SU-DHL-6 (cell line): ENCODE results near the gene DIP2C.

Experiments
- H2AFZ ChIP-seq: fragments of 200-600 bp; sonication (generic); 2 replicates; pipeline ENCODE4 v1.6.1; 2014; ENCODE audit warnings: low read depth, mild to moderate bottlenecking, moderate library complexity, mixed read lengths, antibody characterized with exemption, low read length; ENCODE audit not compliant: severe bottlenecking
- H3F3A ChIP-seq: fragments of 200-600 bp; shearing (Covaris generic); 2 replicates; pipeline ENCODE4 v1.6.0; 2016; ENCODE audit warnings: antibody characterized with exemption, mild to moderate bottlenecking; ENCODE audit not compliant: insufficient read depth
- H3K27ac ChIP-seq: fragments of 200-600 bp; sonication (generic); 2 replicates; pipeline ENCODE4 v1.5.1; 2016; ENCODE audit warnings: low read depth, mild to moderate bottlenecking, low read length, moderate library complexity, mixed read lengths
- H3K27me3 ChIP-seq: fragments of 200-600 bp; sonication (generic), shearing (Covaris generic); 2 replicates; pipeline ENCODE4 v1.6.0; 2014; ENCODE audit warnings: mild to moderate bottlenecking, low read length
- H3K36me3 ChIP-seq: fragments of 200-600 bp; sonication (generic); 2 replicates; pipeline ENCODE4 v1.6.1; 2014; ENCODE audit warnings: mild to moderate bottlenecking, low read length, mixed read lengths
- H3K4me2 ChIP-seq: fragments of 300-600, 200-600 bp; shearing (Covaris generic), sonication (generic); 2 replicates; pipeline ENCODE4 v1.6.0; 2014; ENCODE audit warnings: low read length, low read depth, mild to moderate bottlenecking; ENCODE audit not compliant: poor library complexity, severe bottlenecking
- H3K4me3 ChIP-seq: fragments of 200-600 bp; sonication (generic); 2 replicates; pipeline ENCODE4 v1.5.1; 2014; ENCODE audit warnings: antibody characterized with exemption, low read length, mild to moderate bottlenecking, mixed read lengths; ENCODE audit not compliant: insufficient read depth, poor library complexity, severe bottlenecking
- H3K79me2 ChIP-seq: fragments of 200-600 bp; sonication (generic); 2 replicates; pipeline ENCODE4 v1.6.1; 2014; ENCODE audit warnings: mild to moderate bottlenecking, low read length, moderate library complexity; ENCODE audit not compliant: insufficient read depth
- H3K9ac ChIP-seq: fragments of 200-600 bp; sonication (generic); 2 replicates; pipeline ENCODE4 v1.7.0; 2014; ENCODE audit warnings: mild to moderate bottlenecking, low read length
- H3K9me2 ChIP-seq: fragments of 200-600 bp; sonication (generic); replicated peaks from 2 replicates; pipeline ENCODE4 v1.6.1; 2014; ENCODE audit warnings: low read length; ENCODE audit not compliant: insufficient read depth
- H3K9me3 ChIP-seq: fragments of 200-600 bp; sonication (generic); 2 replicates; pipeline ENCODE4 v1.6.1; 2014; ENCODE audit warnings: low read length, mixed read lengths; ENCODE audit not compliant: insufficient read depth
- H4K20me1 ChIP-seq: fragments of 200-600 bp; sonication (generic); 2 replicates; pipeline ENCODE4 v1.6.1; 2014; ENCODE audit warnings: low read depth, mild to moderate bottlenecking, antibody characterized with exemption, low read length, moderate library complexity, mixed read lengths
- CTCF ChIP-seq: fragments of 200-600 bp; sonication (generic); IDR thresholded peaks from one replicate; pipeline ENCODE4 v1.5.1; 2017; ENCODE audit warnings: antibody characterized with exemption, mild to moderate bottlenecking, low read length, moderate library complexity; ENCODE audit not compliant: insufficient read depth, poor library complexity, severe bottlenecking
- EZH2phosphoT487 ChIP-seq: fragments of 200-600 bp; sonication (generic), shearing (Covaris generic); conservative IDR thresholded peaks from 2 replicates; pipeline ENCODE4 v1.6.1; 2018; ENCODE audit warnings: mild to moderate bottlenecking, antibody characterized with exemption, low read length, moderate library complexity, mixed read lengths

The DIP2C gene

DNA sequence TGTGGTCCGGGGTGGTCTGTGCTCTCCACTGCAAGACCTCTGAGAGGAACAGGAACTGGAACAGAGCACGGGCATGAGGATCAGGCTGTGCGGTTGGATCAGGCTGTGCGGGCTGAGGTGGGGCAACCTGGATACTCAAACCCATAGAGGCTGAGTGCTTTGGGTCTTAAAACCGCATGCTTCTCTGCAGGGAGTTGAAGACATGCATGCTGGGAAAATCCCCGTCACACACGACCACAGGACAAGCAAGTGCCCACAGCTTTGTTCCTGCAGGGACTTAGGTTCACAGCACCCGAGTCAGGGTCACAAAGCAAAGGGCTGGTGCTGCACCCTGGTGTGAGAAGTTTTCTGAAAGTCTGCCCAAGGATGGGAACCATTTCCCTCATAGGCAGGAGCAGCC is 333.0 kb downstream of the DIP2C start:
- no peaks in the 10 kb centered on the region for H3K9me3 ChIP-seq
- H2AFZ ChIP-seq, result no peak overlapping the region
- no peaks in the 10 kb centered on the region for H3F3A ChIP-seq
- no peaks in the 10 kb centered on the region for H3K79me2 ChIP-seq
- no peak overlapping the region for H3K9ac ChIP-seq
- H3K4me2 ChIP-seq, result no peak overlapping the region
- no peaks in the 10 kb centered on the region for H3K9me2 ChIP-seq
- TF ChIP-seq EZH2phosphoT487 (no peak), CTCF (no peak)
- H3K36me3 ChIP-seq, result no peaks in the 10 kb centered on the region
- no peak overlapping the region for H3K27ac ChIP-seq
- H4K20me1 ChIP-seq, result no peaks in the 10 kb centered on the region
- H3K4me3 ChIP-seq, result no peak overlapping the region
- no peaks in the 10 kb centered on the region for H3K27me3 ChIP-seq

- no peaks in the 10 kb centered on the region for H3K9me2 ChIP-seq
- no peaks in the 10 kb centered on the region for H4K20me1 ChIP-seq
- H3K4me2 ChIP-seq, result no peak overlapping the region
- no peak overlapping the region for H3K27ac ChIP-seq
- no peaks in the 10 kb centered on the region for H3K27me3 ChIP-seq
- no peaks in the 10 kb centered on the region for H3K79me2 ChIP-seq
- no peaks in the 10 kb centered on the region for H3K9me3 ChIP-seq
- no peak overlapping the region for H3K4me3 ChIP-seq
- no peaks in the 10 kb centered on the region for H3F3A ChIP-seq
- no peak for TF ChIP-seq CTCF
- no peak overlapping the region for H3K9ac ChIP-seq
- H2AFZ ChIP-seq, result no peak overlapping the region
- H3K36me3 ChIP-seq, result no peaks in the 10 kb centered on the region
These were observed 334.4 kb downstream of the DIP2C start for GRCh38 chr10:354901-355617.

DNA sequence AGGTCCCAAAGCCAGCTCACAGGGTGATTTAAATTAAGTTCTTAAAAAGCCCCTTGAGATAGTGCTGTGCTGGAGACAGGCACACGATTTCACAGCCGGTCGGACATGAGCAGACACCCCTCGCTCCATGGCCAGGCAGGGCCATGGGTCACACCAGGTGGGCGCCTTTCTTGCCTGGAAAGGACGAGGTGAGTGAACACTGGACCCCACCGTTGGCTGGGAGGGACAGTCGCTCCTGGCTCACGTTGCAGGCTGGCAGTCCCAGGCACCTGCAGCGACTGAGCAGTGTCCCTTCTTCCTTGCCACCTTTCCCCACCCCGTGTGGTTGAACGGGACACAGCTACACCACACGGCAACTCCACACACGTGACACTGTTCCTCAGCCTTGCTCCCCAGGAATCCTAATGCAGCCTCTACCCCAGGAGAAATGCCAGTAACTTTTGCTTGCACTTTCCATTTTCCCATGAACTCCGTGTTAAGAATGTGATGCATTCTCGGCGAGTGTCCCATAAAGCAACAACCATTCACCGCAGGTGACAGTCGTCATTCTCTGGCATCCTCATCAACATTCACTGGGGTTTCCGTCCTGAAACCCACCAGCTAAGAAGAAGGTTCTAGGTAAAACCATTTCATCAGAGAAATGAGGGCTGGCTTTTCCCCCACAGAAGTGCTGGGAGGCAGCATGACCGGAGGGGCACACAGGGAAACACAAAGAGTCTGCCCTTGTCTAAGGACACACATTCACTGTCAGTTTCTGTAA is 336.8 kb downstream of the DIP2C start:
- Histone ChIP-seq H4K20me1 (no peaks in the 10 kb centered on the region), H3K27ac (no peak overlapping the region), H2AFZ (no peak overlapping the region), H3K4me2 (no peak overlapping the region), H3K36me3 (no peaks in the 10 kb centered on the region), H3K27me3 (no peaks in the 10 kb centered on the region), H3F3A (no peaks in the 10 kb centered on the region), H3K4me3 (no peak overlapping the region), H3K9me3 (no peaks in the 10 kb centered on the region), H3K9ac (no peak overlapping the region), H3K9me2 (no peaks in the 10 kb centered on the region), H3K79me2 (no peaks in the 10 kb centered on the region)
- no peak for TF ChIP-seq EZH2phosphoT487
- TF ChIP-seq CTCF, result no peak
